AML-193 (cell line): Measurements from ENCODE around the gene KPNB1.
A peak's percentile ranks its signal among the peaks of the same experiment; 100 is the strongest.

Experiments used
- DNase-seq, 2 experiments: peaks; one replicate each; lab custom pipeline; 2025; lab: John Stamatoyannopoulos, UW

The KPNB1 gene

GRCh38 chr17:47636273-47637030 is 13.3 kb upstream of the KPNB1 start:
- DNase-seq, result no peak

- DNase-seq, result no peak
Measured at GRCh38 chr17:47638903-47639302, 10.8 kb upstream of the KPNB1 start.

- DNase-seq, result no peak
Measured at GRCh38 chr17:47640076-47640475, 9.6 kb upstream of the KPNB1 start.

GRCh38 chr17:47641202-47641601 is 8.5 kb upstream of the KPNB1 start:
- no peak for DNase-seq

GRCh38 chr17:47643116-47643515 is 6.6 kb upstream of the KPNB1 start:
- DNase-seq, result no peak

GRCh38 chr17:47644324-47644723 is 5.4 kb upstream of the KPNB1 start:
- no peak for DNase-seq

- DNase-seq, result no peak
Measured at GRCh38 chr17:47649972-47650524, 329 bp downstream of the KPNB1 start.

GRCh38 chr17:47650525-47651522 is 1.1 kb downstream of the KPNB1 start:
- peak; percentile 96 to 97 for DNase-seq

- no peak for DNase-seq
Measured at GRCh38 chr17:47651704-47652103, 2.0 kb downstream of the KPNB1 start.

GRCh38 chr17:47652570-47652969 is 2.9 kb downstream of the KPNB1 start:
- DNase-seq, result no peak

- no peak for DNase-seq
Measured at GRCh38 chr17:47653442-47653841, 3.7 kb downstream of the KPNB1 start.

GRCh38 chr17:47654991-47655390 is 5.3 kb downstream of the KPNB1 start:
- no peak for DNase-seq

GRCh38 chr17:47660064-47660492 is 10.4 kb downstream of the KPNB1 start:
- DNase-seq, result no peak

- DNase-seq, result peak; percentile 58 to 63
Measured at GRCh38 chr17:47663912-47664623, 14.3 kb downstream of the KPNB1 start.

GRCh38 chr17:47664624-47664941 is 14.9 kb downstream of the KPNB1 start:
- no peak for DNase-seq

GRCh38 chr17:47665655-47666054 is 15.9 kb downstream of the KPNB1 start:
- DNase-seq, result peak; percentile 81 to 84

GRCh38 chr17:47669081-47669480 is 19.4 kb downstream of the KPNB1 start:
- no peak for DNase-seq

- DNase-seq, result peak; percentile 83 to 89
Measured at GRCh38 chr17:47670064-47670463, 20.3 kb downstream of the KPNB1 start.

GRCh38 chr17:47674499-47674898 is 24.8 kb downstream of the KPNB1 start:
- DNase-seq, result no peak

- DNase-seq, result no peak
Measured at GRCh38 chr17:47675380-47676198, 25.9 kb downstream of the KPNB1 start.

- DNase-seq, result no peak
Measured at GRCh38 chr17:47676199-47676472, 26.4 kb downstream of the KPNB1 start.
